ENCODE measurements around the gene EHBP1.
A peak's percentile ranks its signal among the peaks of the same experiment; 100 is the strongest.
"Not testable (repeated sequence)": the region's sequence is repeated elsewhere in the genome, so short reads cannot be mapped to it uniquely, and the experiment has no call there.

Gene EHBP1

GRCh38 chr2:62749111-62749510 lies 43.6 kb downstream of the EHBP1 start:
- H3K27ac ChIP-seq (ENCODE audit: extremely low read depth, low read depth, low read length); H3K9me3 ChIP-seq (ENCODE audit: control insufficient read depth, insufficient read depth, low read depth, low read length); CTCF ChIA-PET; H3K4me1 ChIP-seq (ENCODE audit: control insufficient read depth, insufficient read depth, low read length); H3K4me3 ChIP-seq (ENCODE audit: low read depth, low read length); POLR2A ChIA-PET; H3K36me3 ChIP-seq (ENCODE audit: control insufficient read depth in 2 of 2, insufficient read depth in 1 of 2, low read length in 2 of 2): not testable (repeated sequence)
- peak; percentile 67; the same call in 1 of the 2 replicates for TF ChIP-seq ZNF146 (tag by site-specific recombination; IDR thresholded peaks at IDR 0.05)

- no peak for TF ChIP-seq ZNF792 (tag by site-specific recombination; IDR thresholded peaks at IDR 0.05)
- TF ChIP-seq HOXA7 (CRISPR knock-in tag; IDR thresholded peaks at IDR 0.05; ENCODE audit: borderline replicate concordance): no peak
- TF ChIP-seq ZFP37 (tag by site-specific recombination; IDR thresholded peaks at IDR 0.05): no peak
- TF ChIP-seq ZNF629 (tag by site-specific recombination; IDR thresholded peaks at IDR 0.05): no peak
- no peak for TF ChIP-seq ZNF302 (tag by site-specific recombination; IDR thresholded peaks at IDR 0.05; ENCODE audit: low read depth)
- TF ChIP-seq ATF2 (tag by site-specific recombination; IDR thresholded peaks at IDR 0.05; ENCODE audit: low read depth): no peak
- TF ChIP-seq ZSCAN5A (tag by site-specific recombination; IDR thresholded peaks at IDR 0.05): no peak
- no peak for TF ChIP-seq ZXDB (tag by site-specific recombination; IDR thresholded peaks at IDR 0.05)
- TF ChIP-seq ZNF398 (tag by site-specific recombination; IDR thresholded peaks at IDR 0.05): no peak
- no peak for TF ChIP-seq ZNF394 (tag by site-specific recombination; IDR thresholded peaks at IDR 0.05; ENCODE audit: borderline replicate concordance)
- TF ChIP-seq BCL11A (tag by site-specific recombination; IDR thresholded peaks at IDR 0.05; ENCODE audit: low read depth): no peak
- no peak for TF ChIP-seq ZBTB44 (tag by site-specific recombination; IDR thresholded peaks at IDR 0.05)
- no peak for TF ChIP-seq MYNN (tag by site-specific recombination; IDR thresholded peaks at IDR 0.05; ENCODE audit: borderline replicate concordance)
- Histone ChIP-seq H3K4me1 (ENCODE audit: control insufficient read depth, insufficient read depth, low read length) (no peaks in the 10 kb centered on the region), H3K4me3 (ENCODE audit: low read depth, low read length) (no peak overlapping the region), H3K36me3 (ENCODE audit: control insufficient read depth in 2 of 2, insufficient read depth in 1 of 2, low read length in 2 of 2) (no peaks in the 10 kb centered on the region; a peak in 1 of 3 replicates), H3K9me3 (ENCODE audit: control insufficient read depth, insufficient read depth, low read depth, low read length) (no peaks in the 10 kb centered on the region), H3K27ac (ENCODE audit: extremely low read depth, low read depth, low read length) (no peak overlapping the region)
- POLR2A ChIA-PET: interaction anchor here (0.6 to 0.7 kb wide), 2 partner anchors 14 to 245 kb away, joined by 3 to 7 read pairs; no protein-coding TSS in a partner anchor
- CTCF ChIA-PET: interaction anchor here (0.6 to 1.1 kb wide), 3 partner anchors 18 to 144 kb away, joined by 3 to 4 read pairs (median 3); no protein-coding TSS in a partner anchor
These were observed 51.5 kb downstream of the EHBP1 start for GRCh38 chr2:62757029-62757428.

- no peak overlapping the region for H3K27ac ChIP-seq (ENCODE audit: extremely low read depth, low read depth, low read length)
- H3K4me3 ChIP-seq (ENCODE audit: low read depth, low read length): no peak overlapping the region
- no peaks in the 10 kb centered on the region for H3K9me3 ChIP-seq (ENCODE audit: control insufficient read depth, insufficient read depth, low read depth, low read length)
- H3K4me1 ChIP-seq (ENCODE audit: control insufficient read depth, insufficient read depth, low read length): no peaks in the 10 kb centered on the region
- POLR2A ChIA-PET: no interaction called here
- H3K36me3 ChIP-seq (ENCODE audit: control insufficient read depth in 2 of 2, insufficient read depth in 1 of 2, low read length in 2 of 2): no peaks in the 10 kb centered on the region; a peak in 1 of 3 replicates
- CTCF ChIA-PET: no interaction called here
- no peak for TF ChIP-seq TCF7L2 (IDR thresholded peaks at IDR 0.05; ENCODE audit: borderline replicate concordance, low read depth, low read length)
- TF ChIP-seq ZNF624 (tag by site-specific recombination; IDR thresholded peaks at IDR 0.05): no peak
- TF ChIP-seq SCRT2 (tag by site-specific recombination; IDR thresholded peaks at IDR 0.05): no peak
- TF ChIP-seq ZBTB7A (tag by site-specific recombination; IDR thresholded peaks at IDR 0.05; ENCODE audit: low read depth): no peak
- TF ChIP-seq REPIN1 (tag by site-specific recombination; IDR thresholded peaks at IDR 0.05; ENCODE audit: low read depth): no peak
- no peak for TF ChIP-seq IKZF3 (tag by site-specific recombination; IDR thresholded peaks at IDR 0.05)
- TF ChIP-seq ZNF18 (tag by site-specific recombination; IDR thresholded peaks at IDR 0.05): no peak
- no peak for TF ChIP-seq ZNF155 (tag by site-specific recombination; IDR thresholded peaks at IDR 0.05)
- no peak for TF ChIP-seq ZNF521 (tag by site-specific recombination; IDR thresholded peaks at IDR 0.05)
These were observed 54.5 kb downstream of the EHBP1 start for GRCh38 chr2:62760026-62760425.
